T-helper 17 cell (primary cell): ENCODE data around the gene TMEM184A. TPM values are rescaled to one million over a fixed set of nuclear protein-coding genes. Genes with fewer than 3 reads are reported as not detected.
A peak's percentile ranks its signal among the peaks of the same experiment; 100 is the strongest.

ENCODE experiments used
- ATAC-seq: fragments of 150-1000 bp; cut with Tn5 transposase; 2 replicates; pipeline ENCODE4 v1.10.0; 2021; ENCODE audit warnings: mild to moderate bottlenecking, moderate library complexity
- DNase-seq, 3 donors: peaks; one replicate each; pipeline versions ENCODE4 v3.0.0 to v3.0.0-alpha.2; 2020 to 2021
- H3K9me3 ChIP-seq: one replicate; pipeline ENCODE4 v1.7.0; 2013; ENCODE audit warnings: low read length, mild to moderate bottlenecking; ENCODE audit not compliant: control insufficient read depth, poor library complexity, severe bottlenecking
- H3K27ac Mint-ChIP-seq: one replicate; pipeline ENCODE4 v1.8.0; 2022; ENCODE audit warnings: mild to moderate bottlenecking, moderate library complexity, mixed read lengths
- H3K27me3 Mint-ChIP-seq: one replicate; pipeline ENCODE4 v1.8.0; 2022; ENCODE audit warnings: mixed read lengths
- H3K36me3 Mint-ChIP-seq: one replicate; pipeline ENCODE4 v1.8.0; 2022; ENCODE audit warnings: low read depth, mixed read lengths
- H3K4me1 Mint-ChIP-seq: one replicate; pipeline ENCODE4 v1.8.0; 2022; ENCODE audit warnings: mild to moderate bottlenecking, mixed read lengths
- H3K4me3 Mint-ChIP-seq: one replicate; pipeline ENCODE4 v1.8.0; 2022; ENCODE audit warnings: mild to moderate bottlenecking, moderate library complexity, mixed read lengths
- total RNA-seq, 4 donors: library from RNA in 2 of 4; stranded (reverse) in 2 of 4; gene quantifications; one replicate each; pipeline ENCODE4 v1.2.3 and lab custom pipeline; 2022 to 2026

Gene TMEM184A
- total RNA-seq, 2 donors from 2014 or later, result not detected

DNA sequence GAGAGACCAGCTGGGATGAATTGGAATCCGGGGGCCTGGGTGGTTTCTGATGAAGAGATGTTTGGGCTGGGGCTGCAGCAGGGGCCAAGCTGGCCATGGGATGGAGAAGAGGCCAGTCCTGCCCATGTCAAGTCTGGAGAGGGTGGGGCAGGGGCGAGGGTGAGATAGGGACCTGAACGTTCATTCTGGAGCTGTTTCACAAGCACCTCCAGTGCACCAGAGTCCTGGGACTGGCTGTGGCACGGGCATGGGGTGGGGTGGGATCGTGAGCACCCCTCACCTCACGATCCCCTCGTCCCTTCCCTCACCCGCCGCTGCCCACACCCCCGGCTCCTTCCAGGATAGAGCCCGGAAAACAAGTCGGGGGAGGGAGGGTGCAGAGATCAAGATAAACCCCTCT, 39.6 kb upstream of the TMEM184A start:
- no peak for ATAC-seq
- H3K36me3 Mint-ChIP-seq, result peaks cover 19% of the 10 kb centered on the region
- H3K4me1 Mint-ChIP-seq, result peaks cover 23% of the 10 kb centered on the region
- H3K27ac Mint-ChIP-seq, result no peak overlapping the region
- peaks cover 56% of the 10 kb centered on the region for H3K27me3 Mint-ChIP-seq
- DNase-seq, result no peak
- H3K4me3 Mint-ChIP-seq, result no peak overlapping the region
- no peaks in the 10 kb centered on the region for H3K9me3 ChIP-seq

DNA sequence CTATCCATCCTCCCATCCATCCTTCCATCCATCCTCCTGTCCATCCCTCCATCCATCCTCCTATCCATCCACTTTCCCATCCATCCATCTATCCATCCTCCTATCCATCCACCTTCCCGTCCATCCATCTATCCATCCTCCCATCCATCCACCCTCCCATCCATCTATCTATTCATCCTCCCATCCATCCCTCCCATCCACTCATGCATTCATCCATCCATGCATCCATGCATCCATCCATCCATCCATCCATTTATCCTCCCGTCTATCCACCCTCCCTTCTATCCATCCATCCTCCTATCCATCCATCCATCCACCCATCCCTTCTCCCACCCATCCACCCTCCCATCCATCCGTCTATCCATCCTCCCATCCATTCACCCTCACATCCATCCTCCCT, 39.0 kb upstream of the TMEM184A start:
- no peak overlapping the region for H3K27ac Mint-ChIP-seq
- H3K4me1 Mint-ChIP-seq, result peaks cover 23% of the 10 kb centered on the region
- H3K27me3 Mint-ChIP-seq, result peaks cover 59% of the 10 kb centered on the region
- DNase-seq (no peak), ATAC-seq (no peak)
- H3K4me3 Mint-ChIP-seq, result no peak overlapping the region
- H3K36me3 Mint-ChIP-seq, result peaks cover 19% of the 10 kb centered on the region
- no peaks in the 10 kb centered on the region for H3K9me3 ChIP-seq

DNA sequence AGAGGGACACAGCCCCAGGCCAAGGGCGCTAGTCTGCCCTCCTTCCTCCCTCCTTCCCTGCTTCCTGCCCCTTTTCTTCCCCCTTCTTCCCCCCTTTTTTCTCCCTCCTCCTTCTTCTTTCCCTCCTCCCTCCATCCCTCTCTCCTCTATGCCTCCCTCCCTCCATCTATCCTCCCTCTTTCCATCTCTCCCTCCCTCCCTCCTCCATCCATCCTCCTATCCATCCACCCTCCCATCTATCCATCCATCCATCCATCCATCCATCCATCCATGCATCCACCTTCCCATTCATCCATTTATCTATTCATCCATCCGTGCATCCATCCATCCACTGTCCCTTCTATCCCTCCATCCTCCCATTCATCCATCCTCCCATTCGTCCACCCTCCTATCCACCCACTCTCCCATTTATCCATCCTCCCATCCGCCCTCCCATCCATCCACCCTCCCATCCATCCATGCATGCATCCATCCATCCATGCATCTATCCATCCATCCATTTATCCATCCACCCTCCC, 38.0 kb upstream of the TMEM184A start:
- H3K27me3 Mint-ChIP-seq, result peaks cover 61% of the 10 kb centered on the region
- H3K4me3 Mint-ChIP-seq, result no peak overlapping the region
- H3K27ac Mint-ChIP-seq, result no peak overlapping the region
- DNase-seq (no peak), ATAC-seq (no peak)
- no peaks in the 10 kb centered on the region for H3K9me3 ChIP-seq
- peaks cover 23% of the 10 kb centered on the region for H3K4me1 Mint-ChIP-seq
- peaks cover 19% of the 10 kb centered on the region for H3K36me3 Mint-ChIP-seq

DNA sequence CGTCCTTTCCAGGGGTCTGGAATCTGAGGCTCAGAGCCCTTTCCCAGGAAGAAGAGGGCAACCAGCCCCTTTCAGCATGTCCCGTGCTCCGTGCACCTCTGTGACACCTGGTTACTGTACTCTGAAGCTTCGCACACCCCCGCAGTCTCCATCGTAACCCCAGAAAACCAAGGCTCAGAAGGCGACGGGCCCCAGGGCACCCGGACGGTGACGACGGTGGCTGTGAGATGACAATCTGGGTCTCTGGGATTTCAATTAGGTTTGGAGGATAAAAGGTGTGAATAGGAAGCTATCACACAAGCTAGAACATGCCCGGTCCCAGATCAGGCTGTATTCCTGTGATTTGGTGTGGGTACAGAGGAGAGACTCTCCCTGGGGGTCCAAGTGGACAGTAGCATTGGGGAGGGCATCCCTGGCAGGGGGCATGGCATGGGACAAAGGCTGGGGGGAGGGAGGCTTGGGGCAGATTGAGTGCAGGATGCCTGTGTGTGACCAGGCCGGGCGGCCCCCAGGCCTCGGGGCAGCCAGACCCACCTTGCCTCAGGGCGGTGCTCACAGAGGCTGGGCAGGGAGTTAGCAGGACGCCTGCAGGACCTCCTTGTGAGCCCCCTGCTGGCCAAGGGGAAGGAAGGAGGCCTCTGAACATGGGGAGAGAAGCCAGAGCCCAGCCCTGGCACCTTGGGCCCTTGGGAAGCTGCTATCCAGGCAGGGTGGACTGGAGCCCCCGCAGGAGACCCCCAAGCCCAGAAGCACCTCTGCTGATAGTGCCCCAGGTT, 37.3 kb upstream of the TMEM184A start:
- H3K27ac Mint-ChIP-seq, result peak overlapping the region; percentile 53
- H3K4me1 Mint-ChIP-seq, result peaks cover 23% of the 10 kb centered on the region
- ATAC-seq (no peak), DNase-seq (no peak)
- H3K36me3 Mint-ChIP-seq, result peaks cover 19% of the 10 kb centered on the region
- H3K4me3 Mint-ChIP-seq, result peak overlapping the region; percentile 74
- no peaks in the 10 kb centered on the region for H3K9me3 ChIP-seq
- H3K27me3 Mint-ChIP-seq, result peaks cover 61% of the 10 kb centered on the region

DNA sequence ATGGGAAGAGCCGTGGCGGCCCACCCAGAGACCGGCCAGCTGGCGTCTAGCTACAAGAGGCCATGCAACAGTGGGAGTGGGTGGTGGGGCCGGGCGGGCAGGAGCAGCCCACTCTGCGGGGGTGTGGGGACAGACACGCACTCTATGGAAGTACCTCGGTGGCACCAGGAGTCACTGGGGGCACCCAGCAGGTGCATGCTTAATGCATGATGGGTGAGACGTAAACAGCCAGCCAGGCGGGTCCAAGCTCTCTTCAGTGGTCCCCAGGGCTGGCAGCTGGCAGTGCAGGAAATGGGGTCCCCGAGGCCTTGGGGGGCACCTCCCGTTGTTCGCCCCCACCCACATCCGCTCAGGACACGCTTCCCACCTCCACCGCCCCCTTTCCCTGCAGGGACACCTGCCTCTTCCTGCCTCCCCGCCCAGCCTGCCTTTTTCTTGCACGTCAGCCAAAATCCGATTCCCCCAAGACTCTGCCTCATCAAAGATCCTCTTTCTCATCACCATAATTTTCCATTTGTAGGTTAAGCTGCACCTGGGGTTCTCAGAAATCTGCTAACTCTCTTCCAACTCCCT, 36.4 kb upstream of the TMEM184A start:
- H3K27me3 Mint-ChIP-seq, result peaks cover 55% of the 10 kb centered on the region
- peaks cover 23% of the 10 kb centered on the region for H3K4me1 Mint-ChIP-seq
- H3K27ac Mint-ChIP-seq, result peak overlapping the region; percentile 53
- ATAC-seq, result peak; percentile 40
- H3K4me3 Mint-ChIP-seq, result peak overlapping the region; percentile 77
- peaks cover 19% of the 10 kb centered on the region for H3K36me3 Mint-ChIP-seq
- H3K9me3 ChIP-seq, result no peaks in the 10 kb centered on the region
- DNase-seq, result no peak

DNA sequence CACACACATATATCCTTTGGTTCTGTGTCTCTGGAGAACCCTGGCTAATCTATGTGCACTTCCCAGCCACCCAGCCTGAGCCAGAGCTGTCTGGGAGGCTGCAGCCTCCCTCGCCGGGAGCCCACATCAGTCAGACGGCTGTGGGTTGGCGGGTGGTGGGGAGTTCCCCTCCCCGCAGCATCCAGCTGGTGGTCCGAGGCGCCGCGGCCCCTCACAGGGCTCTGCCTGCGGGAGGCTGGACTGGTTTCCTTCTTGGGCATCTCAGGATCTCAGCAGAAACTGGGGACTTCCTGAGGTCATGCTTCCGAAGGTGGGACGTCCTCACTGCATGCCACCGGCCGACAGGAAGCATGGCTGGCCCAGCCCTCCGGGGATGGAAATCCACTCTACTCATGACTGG, 35.9 kb upstream of the TMEM184A start:
- ATAC-seq, result peak; percentile 67
- no peak overlapping the region for H3K27ac Mint-ChIP-seq
- H3K4me1 Mint-ChIP-seq, result peaks cover 23% of the 10 kb centered on the region
- peaks cover 19% of the 10 kb centered on the region for H3K36me3 Mint-ChIP-seq
- H3K9me3 ChIP-seq, result no peaks in the 10 kb centered on the region
- peak overlapping the region; percentile 77 for H3K4me3 Mint-ChIP-seq
- peaks cover 51% of the 10 kb centered on the region for H3K27me3 Mint-ChIP-seq
- DNase-seq, result no peak

DNA sequence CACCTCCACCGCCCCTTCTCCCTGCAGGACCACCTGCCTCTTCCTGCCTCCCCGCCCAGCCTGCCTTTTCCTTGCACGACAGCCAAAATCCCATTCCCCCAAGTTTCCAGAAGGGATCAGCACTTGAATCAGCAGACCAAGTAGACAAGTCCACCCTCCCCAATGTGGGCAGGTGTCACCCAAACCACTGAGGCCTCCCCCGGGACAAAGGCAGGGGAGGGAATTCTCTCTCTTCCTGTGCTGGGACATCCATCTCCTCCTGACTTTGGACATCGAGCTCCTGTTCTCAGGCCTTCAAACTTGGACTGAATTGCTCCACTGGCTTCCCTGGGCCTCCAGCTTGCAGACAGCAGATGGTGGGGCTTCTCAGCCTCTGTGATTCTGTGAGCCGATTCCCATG, 35.4 kb upstream of the TMEM184A start:
- Mint-ChIP-seq H3K36me3 (peaks cover 16% of the 10 kb centered on the region), H3K4me1 (peaks cover 23% of the 10 kb centered on the region), H3K27ac (no peak overlapping the region), H3K27me3 (peaks cover 47% of the 10 kb centered on the region), H3K4me3 (no peak overlapping the region)
- ATAC-seq, result no peak
- DNase-seq, result no peak
- no peaks in the 10 kb centered on the region for H3K9me3 ChIP-seq

DNA sequence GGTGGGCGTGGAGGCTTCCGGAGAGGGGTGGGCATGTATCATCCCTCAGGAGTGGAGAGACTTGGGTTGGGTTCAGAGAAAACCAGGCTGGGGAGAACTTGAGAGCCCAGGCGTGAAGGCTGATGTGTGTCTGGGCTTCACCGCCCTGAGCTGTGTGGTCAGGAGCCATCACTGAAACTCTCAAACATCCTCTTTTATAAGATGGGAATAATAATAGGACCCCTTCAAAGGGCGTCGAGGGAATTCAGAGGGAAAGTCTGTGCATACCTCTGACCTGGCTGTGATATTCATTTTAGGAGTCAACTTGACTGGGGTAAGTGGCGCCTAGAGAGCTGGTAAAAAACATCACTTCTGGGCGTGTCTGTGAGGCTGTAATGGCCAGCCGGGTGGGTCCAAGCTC, 34.9 kb upstream of the TMEM184A start:
- H3K4me1 Mint-ChIP-seq, result peaks cover 23% of the 10 kb centered on the region
- no peaks in the 10 kb centered on the region for H3K9me3 ChIP-seq
- ATAC-seq (no peak), DNase-seq (no peak)
- H3K27ac Mint-ChIP-seq, result no peak overlapping the region
- no peak overlapping the region for H3K4me3 Mint-ChIP-seq
- H3K27me3 Mint-ChIP-seq, result peaks cover 45% of the 10 kb centered on the region
- H3K36me3 Mint-ChIP-seq, result peaks cover 16% of the 10 kb centered on the region

DNA sequence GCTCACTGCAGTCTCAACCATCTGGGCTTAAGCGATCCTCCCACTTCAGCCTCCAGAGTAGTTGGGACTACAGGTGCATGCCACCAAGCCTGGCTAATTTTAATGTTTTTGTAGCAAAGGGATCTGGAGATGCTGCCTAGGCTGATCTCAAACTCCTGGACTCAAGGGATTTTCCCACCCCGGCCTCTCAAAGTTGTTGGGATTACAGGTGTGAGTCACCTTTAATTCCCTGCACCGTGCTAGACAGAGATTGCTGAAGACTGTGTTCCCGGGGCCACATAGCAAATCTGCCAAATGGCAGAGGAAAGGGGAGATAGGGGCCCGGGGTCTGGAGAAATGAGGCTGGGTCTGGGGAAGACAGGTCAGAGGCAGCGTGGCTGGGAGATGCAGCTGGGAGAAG, 34.5 kb upstream of the TMEM184A start:
- peaks cover 41% of the 10 kb centered on the region for H3K27me3 Mint-ChIP-seq
- H3K27ac Mint-ChIP-seq, result no peak overlapping the region
- H3K9me3 ChIP-seq, result no peaks in the 10 kb centered on the region
- H3K36me3 Mint-ChIP-seq, result peaks cover 14% of the 10 kb centered on the region
- ATAC-seq (no peak), DNase-seq (no peak)
- peak overlapping the region; percentile 50 for H3K4me3 Mint-ChIP-seq
- peaks cover 22% of the 10 kb centered on the region for H3K4me1 Mint-ChIP-seq

DNA sequence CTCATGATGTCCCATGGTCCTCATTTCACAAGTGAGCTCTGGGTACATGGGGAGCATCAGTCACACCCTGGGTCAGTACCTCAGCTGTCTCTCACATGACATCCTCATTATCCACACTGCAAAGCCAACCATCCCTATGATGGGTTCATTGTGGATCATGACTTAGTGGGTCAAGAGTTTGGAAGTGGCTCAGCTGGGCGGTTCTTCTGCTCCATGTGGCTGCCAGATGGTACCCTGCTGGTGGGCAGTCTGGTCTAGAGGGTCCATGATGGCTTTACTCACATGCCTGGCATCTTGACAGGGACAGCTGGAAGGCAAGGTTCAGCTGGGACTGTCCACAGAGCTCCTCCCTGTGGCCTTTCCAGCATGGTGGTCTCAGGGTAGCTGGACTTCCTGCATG, 33.0 kb upstream of the TMEM184A start:
- Mint-ChIP-seq H3K36me3 (peaks cover 6% of the 10 kb centered on the region), H3K4me3 (no peak overlapping the region), H3K27me3 (peaks cover 37% of the 10 kb centered on the region), H3K4me1 (peaks cover 18% of the 10 kb centered on the region), H3K27ac (no peak overlapping the region)
- no peak for ATAC-seq
- DNase-seq, result no peak
- H3K9me3 ChIP-seq, result no peaks in the 10 kb centered on the region

DNA sequence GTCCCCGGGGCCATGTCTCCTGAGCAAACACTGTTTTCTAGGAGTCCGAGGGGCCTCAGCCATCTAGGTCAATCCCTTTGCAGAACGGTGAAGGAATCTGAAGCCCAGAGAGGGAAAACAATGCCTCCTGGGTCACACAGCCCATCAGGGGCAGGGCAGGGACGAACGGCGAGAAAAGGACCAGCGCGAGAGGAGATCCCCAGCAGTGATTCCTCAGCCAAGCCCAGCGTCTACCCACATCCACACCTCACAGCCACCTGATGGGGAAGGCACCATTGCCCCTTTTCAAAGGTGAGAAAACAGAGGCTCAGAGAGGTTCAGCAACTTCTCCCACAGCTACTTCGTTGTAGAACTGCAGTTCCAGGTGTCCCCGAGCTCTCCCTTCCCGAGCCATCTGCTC, 31.7 kb upstream of the TMEM184A start:
- H3K36me3 Mint-ChIP-seq, result peaks cover 5% of the 10 kb centered on the region

DNA sequence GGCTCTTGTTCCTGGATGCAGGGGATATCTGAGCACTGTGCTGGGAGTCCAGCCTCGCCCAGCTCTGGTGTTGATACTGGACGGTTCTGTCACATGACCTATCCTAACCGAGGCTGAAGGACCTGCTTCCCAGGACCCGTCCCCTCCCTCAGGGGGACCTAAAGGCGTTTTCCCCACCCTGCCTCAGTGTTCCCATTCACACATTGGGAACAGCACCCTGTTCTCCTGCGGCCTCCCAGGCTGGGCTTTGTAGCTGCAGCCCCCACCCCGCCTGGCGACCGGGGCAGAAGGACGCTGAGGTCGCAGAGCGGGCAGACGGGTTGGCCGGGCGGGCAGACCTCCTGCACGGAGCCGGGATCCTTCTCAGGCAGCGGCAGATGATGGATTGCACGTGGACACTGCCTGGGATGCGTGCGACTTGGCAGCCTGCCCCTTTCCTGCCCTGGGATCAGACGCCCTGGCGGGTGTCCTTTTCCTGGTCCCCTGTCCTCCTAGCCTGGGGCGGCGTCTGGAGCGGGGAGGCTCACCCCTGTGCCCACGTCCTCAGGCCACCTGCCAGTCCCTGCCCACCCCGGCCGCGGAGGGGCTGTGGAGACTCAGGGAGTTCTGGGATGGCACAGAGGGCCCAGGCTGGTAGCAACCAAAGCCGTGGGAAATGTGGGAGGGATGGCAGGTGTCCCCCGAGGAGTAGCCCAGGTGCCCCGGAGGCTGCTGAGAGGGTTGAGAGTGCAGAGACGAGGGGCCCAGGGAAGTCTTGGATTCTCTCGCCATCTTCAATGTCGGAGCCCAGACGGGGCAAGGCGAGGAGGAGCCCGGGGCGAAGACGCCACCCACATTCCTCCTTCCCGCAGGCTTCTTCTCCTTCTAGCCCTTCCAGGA, 31.1 kb upstream of the TMEM184A start:
- Mint-ChIP-seq H3K27ac (no peak overlapping the region), H3K4me1 (peaks cover 8% of the 10 kb centered on the region), H3K36me3 (peaks cover 3% of the 10 kb centered on the region), H3K27me3 (peaks cover 23% of the 10 kb centered on the region), H3K4me3 (no peak overlapping the region)
- no peak for DNase-seq
- ATAC-seq, result no peak
- no peaks in the 10 kb centered on the region for H3K9me3 ChIP-seq

More for the DNA sequence above, 31.7 kb upstream of the TMEM184A start:
- no peak for DNase-seq
- Mint-ChIP-seq H3K27ac (no peak overlapping the region), H3K4me1 (peaks cover 14% of the 10 kb centered on the region), H3K27me3 (peaks cover 30% of the 10 kb centered on the region), H3K4me3 (no peak overlapping the region)
- no peaks in the 10 kb centered on the region for H3K9me3 ChIP-seq
- ATAC-seq, result no peak
